H1 (cell line): ENCODE measurements around the gene SSTR5. TPM values are rescaled to one million over a fixed set of nuclear protein-coding genes. Genes with fewer than 3 reads are reported as not detected.

Source experiments
- CTCF ChIA-PET: fragments of 300-600 bp; sonication (Branson Sonifier 250); formaldehyde crosslinking; loops from one replicate; lab custom pipeline; 2021; ENCODE audit not compliant: partially characterized antibody; lab: Charles Lee
- POLR2A ChIA-PET: fragments of 300-600 bp; sonication (Branson Sonifier 250); formaldehyde crosslinking; loops from one replicate; lab custom pipeline; 2021; ENCODE audit warnings: inconsistent platforms; ENCODE audit not compliant: partially characterized antibody; lab: Charles Lee
- DNase-seq, 2 experiments: peaks; one replicate each; pipeline versions ENCODE4 v3.0.0 to v3.0.0-alpha.2; 2010 to 2022; ENCODE audit warnings: low spot score in 2 of 2, low read depth in 1 of 2, mixed read lengths in 1 of 2
- FAIRE-seq: peaks from 2 replicates; lab custom pipeline; 2011; peaks lifted over from hg19 to GRCh38; lab: Jason Lieb, UNC
- H2AFZ ChIP-seq: 2 replicates; pipeline ENCODE4 v1.8.1; 2012; ENCODE audit warnings: low read length, inconsistent platforms
- H2AK5ac ChIP-seq: 2 replicates; pipeline ENCODE4 v1.6.1; 2013; ENCODE audit warnings: low read depth, low read length
- H2BK120ac ChIP-seq: replicated peaks from 2 replicates; pipeline ENCODE3; 2013; ENCODE audit warnings: low read depth, low read length, inconsistent platforms
- H2BK12ac ChIP-seq: 2 replicates; pipeline ENCODE4 v1.6.1; 2013; ENCODE audit warnings: low read depth, low read length
- H2BK15ac ChIP-seq: 2 replicates; pipeline ENCODE4 v1.6.1; 2013; ENCODE audit warnings: low read length
- H2BK20ac ChIP-seq: 2 replicates; pipeline ENCODE4 v1.6.1; 2013; ENCODE audit warnings: low read length
- H2BK5ac ChIP-seq: 2 replicates; pipeline ENCODE4 v1.6.1; 2013; ENCODE audit warnings: low read depth, low read length
- H3K14ac ChIP-seq: 2 replicates; pipeline ENCODE4 v1.6.1; 2013; ENCODE audit warnings: inconsistent platforms; ENCODE audit not compliant: insufficient read length
- H3K18ac ChIP-seq: 2 replicates; pipeline ENCODE4 v1.6.1; 2013; ENCODE audit warnings: low read length; ENCODE audit errors: extremely low read depth
- H3K23ac ChIP-seq: 2 replicates; pipeline ENCODE4 v1.6.1; 2013; ENCODE audit warnings: inconsistent platforms; ENCODE audit not compliant: insufficient read length
- H3K23me2 ChIP-seq: 2 replicates; pipeline ENCODE4 v1.6.1; 2013; ENCODE audit warnings: low read depth, low read length
- H3K27ac ChIP-seq: 2 replicates; pipeline ENCODE4 v1.6.1; 2011; ENCODE audit warnings: low read depth, low read length, inconsistent platforms
- H3K27me3 ChIP-seq, 4 experiments: replicated peaks in 1 of 4; 1 replicate in 1 of 4; 2 replicates in 3 of 4; pipeline versions ENCODE4 v1.6.1 to v1.8.1; 2011 to 2013; ENCODE audit warnings: low read length in 3 of 4, mild to moderate bottlenecking in 3 of 4, inconsistent platforms in 2 of 4, mixed read lengths in 2 of 4, moderate library complexity in 1 of 4; ENCODE audit not compliant: control insufficient read depth in 3 of 4, insufficient read depth in 3 of 4; ENCODE audit errors: extremely low read depth in 1 of 4
- H3K36me3 ChIP-seq, 4 experiments: 2 replicates each; pipeline versions ENCODE4 v1.6.1 to v1.8.1; 2011 to 2013; ENCODE audit warnings: mild to moderate bottlenecking in 4 of 4, low read length in 3 of 4, moderate library complexity in 2 of 4, control low read depth in 1 of 4, inconsistent platforms in 1 of 4; ENCODE audit not compliant: insufficient read depth in 4 of 4, control insufficient read depth in 2 of 4
- H3K4ac ChIP-seq: replicated peaks from 2 replicates; pipeline ENCODE3; 2013; ENCODE audit warnings: low read length, low read depth, mixed read lengths, inconsistent platforms; ENCODE audit not compliant: insufficient read length
- H3K4me1 ChIP-seq, 4 experiments: replicated peaks in 1 of 4; 1 replicate in 1 of 4; 2 replicates in 3 of 4; pipeline versions ENCODE4 v1.6.1 to v1.8.1; 2011 to 2013; ENCODE audit warnings: low read length in 3 of 4, inconsistent platforms in 2 of 4, mixed read lengths in 1 of 4; ENCODE audit not compliant: insufficient read depth in 4 of 4, control insufficient read depth in 3 of 4
- H3K4me2 ChIP-seq, 2 experiments: 2 replicates each; pipeline versions ENCODE4 v1.6.1 to v1.8.1; 2011 to 2013; ENCODE audit warnings: low read depth in 2 of 2, low read length in 2 of 2, control low read depth in 1 of 2, inconsistent platforms in 1 of 2, mild to moderate bottlenecking in 1 of 2; ENCODE audit not compliant: insufficient read depth in 1 of 2
- H3K4me3 ChIP-seq, 4 experiments: fragments of 200-600, 300-600 bp in 1 of 4; sonication (generic), shearing (Covaris generic), sonication (Bioruptor Twin) in 1 of 4; 2 replicates each; pipeline versions ENCODE4 v1.5.1 to v1.8.1; 2011 to 2016; ENCODE audit warnings: low read length in 4 of 4, low read depth in 3 of 4, control low read depth in 2 of 4, inconsistent platforms in 2 of 4, mild to moderate bottlenecking in 2 of 4, mixed read lengths in 1 of 4, moderate library complexity in 1 of 4; ENCODE audit not compliant: insufficient read depth in 2 of 4; ENCODE audit errors: extremely low read depth in 1 of 4
- H3K56ac ChIP-seq: replicated peaks from 2 replicates; pipeline ENCODE3; 2013; ENCODE audit warnings: low read depth, mild to moderate bottlenecking, mixed read lengths, low read length, inconsistent platforms; ENCODE audit not compliant: insufficient read length
- H3K79me1 ChIP-seq: 2 replicates; pipeline ENCODE4 v1.6.1; 2013; ENCODE audit warnings: low read depth, low read length, control low read depth
- H3K79me2 ChIP-seq, 2 experiments: 2 replicates each; pipeline versions ENCODE4 v1.6.1 to v1.8.1; 2012 to 2013; ENCODE audit warnings: low read length in 2 of 2, mild to moderate bottlenecking in 2 of 2, inconsistent platforms in 1 of 2; ENCODE audit not compliant: insufficient read depth in 2 of 2, control insufficient read depth in 1 of 2
- H3K9ac ChIP-seq, 4 experiments: replicated peaks in 1 of 4; 1 replicate in 1 of 4; 2 replicates in 3 of 4; pipeline versions ENCODE4 v1.6.1 to v1.8.1; 2011 to 2013; ENCODE audit warnings: low read depth in 3 of 4, low read length in 3 of 4, control low read depth in 2 of 4, mild to moderate bottlenecking in 2 of 4, moderate library complexity in 2 of 4, inconsistent platforms in 1 of 4; ENCODE audit errors: extremely low read depth in 1 of 4
- H3K9me3 ChIP-seq, 2 experiments: 2 replicates each; pipeline versions ENCODE4 v1.6.1 to v1.8.1; 2012 to 2013; ENCODE audit warnings: mild to moderate bottlenecking in 2 of 2, moderate library complexity in 2 of 2, control low read depth in 1 of 2, inconsistent platforms in 1 of 2, low read depth in 1 of 2, low read length in 1 of 2, mixed read lengths in 1 of 2; ENCODE audit not compliant: insufficient read depth in 2 of 2
- H4K20me1 ChIP-seq, 2 experiments: replicated peaks in 1 of 2; 2 replicates each; pipeline versions ENCODE3 to v1.8.1; 2011 to 2013; ENCODE audit warnings: inconsistent platforms in 2 of 2, low read length in 2 of 2, mild to moderate bottlenecking in 1 of 2; ENCODE audit not compliant: insufficient read depth in 2 of 2, control insufficient read depth in 1 of 2
- H4K5ac ChIP-seq: 2 replicates; pipeline ENCODE4 v1.6.1; 2013; ENCODE audit warnings: low read length, low read depth, mixed read lengths, inconsistent platforms; ENCODE audit not compliant: insufficient read length
- H4K8ac ChIP-seq: 2 replicates; pipeline ENCODE4 v1.8.0; 2013; ENCODE audit warnings: mild to moderate bottlenecking, moderate library complexity, low read length, inconsistent platforms; ENCODE audit not compliant: insufficient read depth; ENCODE audit errors: extremely low read depth
- H4K91ac ChIP-seq: replicated peaks from 2 replicates; pipeline ENCODE3; 2013; ENCODE audit warnings: low read length, mixed read lengths, inconsistent platforms; ENCODE audit not compliant: insufficient read length
- NANOG ChIP-seq: IDR thresholded peaks from 2 replicates; pipeline ENCODE4 v1.6.1; 2011; ENCODE audit warnings: low read length, low read depth, mild to moderate bottlenecking, inconsistent platforms; ENCODE audit not compliant: insufficient read depth, poor library complexity, severe bottlenecking
- WGBS, 2 experiments: shearing (Covaris generic) in 1 of 2; methylation state at CpG; one replicate each; pipeline versions ENCODE4 v1.1.6 to v1.1.7; 2013 to 2015; ENCODE audit warnings: low lambda C conversion rate in 2 of 2, mixed read lengths in 2 of 2, inconsistent platforms in 1 of 2, low coverage in 1 of 2, missing lambda C conversion rate in 1 of 2; ENCODE audit not compliant: insufficient replicate concordance in 2 of 2, insufficient coverage in 1 of 2, insufficient read length in 1 of 2; ENCODE audit errors: extremely low coverage in 1 of 2, missing lambda C conversion rate in 1 of 2; 5-methylcytosine and 5-hydroxymethylcytosine counted together
- polyA plus RNA-seq, 7 experiments: library from polyadenylated mRNA; depleted of rRNA in 3 of 7; stranded (reverse) in 5 of 7; unstranded in 2 of 7; fragments of >200 nt in 5 of 7; fragments of 200-250 nt in 2 of 7; gene quantifications; 1 replicate in 5 of 7; 2 replicates in 1 of 7; 4 replicates in 1 of 7; pipeline versions ENCODE4 v1.2.1 to v1.2.3, GENCODE V29; 2011 to 2013; ENCODE audit warnings: missing spikeins in 2 of 7, mixed read lengths in 2 of 7
- total RNA-seq: library from RNA; stranded (reverse); fragmentation: NEBNext Ultra II Directional; extraction: Animal tissue kit (Norgen Biotek cat#: 25700); gene quantifications from 2 replicates; pipeline ENCODE4 v1.2.1, GENCODE V29; 2021

SSTR5 gene
- total and polyA plus RNA-seq, 2 of the 8 experiments (the other 6 are each of a cell fraction or from before 2014, with no cell fraction given): 0.56 to 0.60 TPM

DNA sequence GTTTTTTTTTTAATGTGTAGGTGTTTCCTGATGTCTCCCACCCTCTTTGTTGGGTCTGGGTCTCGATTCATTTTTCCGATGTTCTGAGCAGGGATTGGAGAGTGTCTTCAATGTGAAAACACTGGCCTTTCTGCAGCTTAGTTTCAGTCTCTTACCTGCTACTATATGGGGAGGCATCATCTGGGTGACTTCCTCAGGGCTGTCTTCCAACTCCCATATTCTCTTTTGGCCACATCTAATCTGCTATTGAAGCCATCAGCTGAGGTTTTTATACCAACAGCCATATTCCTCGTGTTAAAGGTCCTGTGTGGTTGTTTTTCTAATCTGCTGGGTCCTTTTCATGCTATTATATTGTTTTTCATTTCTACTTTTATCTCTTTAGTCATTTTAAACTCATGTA is 13.2 kb upstream of the SSTR5 start:
- Histone ChIP-seq H3K4me3 (no peak overlapping the region), H3K56ac (no peak overlapping the region), H3K36me3 (no peaks in the 10 kb centered on the region), H2BK120ac (no peak overlapping the region), H3K9me3 (0 out of 4 replicates have a peak, but pooled peaks cover 0 to 6% of the 10 kb centered on the region in 2 experiments), H3K23ac (no peak overlapping the region), H4K91ac (no peak overlapping the region), H3K4ac (no peak overlapping the region), H4K20me1 (no peaks in the 10 kb centered on the region), H3K4me1 (no peaks in the 10 kb centered on the region), H2BK12ac (no peak overlapping the region), H3K14ac (no peak overlapping the region), H3K4me2 (no peak overlapping the region), H3K79me2 (no peaks in the 10 kb centered on the region), H2BK5ac (no peak overlapping the region), H4K5ac (no peak overlapping the region), H3K27me3 (no peaks in the 10 kb centered on the region), H3K9ac (no peak overlapping the region), H3K27ac (no peak overlapping the region), H3K23me2 (no peaks in the 10 kb centered on the region), H2AK5ac (no peak overlapping the region), H3K18ac (no peak overlapping the region), H2AFZ (no peak overlapping the region), H2BK15ac (no peak overlapping the region), H3K79me1 (no peaks in the 10 kb centered on the region), H2BK20ac (no peak overlapping the region), H4K8ac (no peak overlapping the region)
- WGBS, 2 experiments: 84% methylated on average over 3 of the region's 3 CpGs; no CpG with 5 or more reads in 1 of the 2 experiments
- POLR2A ChIA-PET: interaction anchor here (0.7 kb wide), 1 partner anchor 318 kb away, joined by 3 read pairs; the partner anchor contains the start of gene CIAO3
- no peak for TF ChIP-seq NANOG
- DNase-seq (no peak), FAIRE-seq (no peak)
- CTCF ChIA-PET: interaction anchor here (1.0 to 2.7 kb wide), 2 partner anchors 9 to 255 kb away, joined by 3 to 29 read pairs; no protein-coding TSS in a partner anchor
